Ishikawa (cell line): ENCODE measurements around the gene EMC8.

Source experiments
- CEBPB ChIP-seq: IDR thresholded peaks from 2 replicates; pipeline ENCODE4 v1.6.1; 2012
- CREB1 ChIP-seq: IDR thresholded peaks from 2 replicates; pipeline ENCODE4 v1.6.1; 2012; ENCODE audit warnings: low read depth
- EGR1 ChIP-seq: IDR thresholded peaks from 2 replicates; pipeline ENCODE4 v1.6.1; 2012
- EP300 ChIP-seq: IDR thresholded peaks from 2 replicates; pipeline ENCODE4 v1.6.1; 2012; ENCODE audit warnings: borderline replicate concordance
- NFIC ChIP-seq: IDR thresholded peaks from 2 replicates; pipeline ENCODE4 v1.6.1; 2012
- RAD21 ChIP-seq: IDR thresholded peaks from 2 replicates; pipeline ENCODE4 v1.6.1; 2012; ENCODE audit warnings: low read depth
- REST ChIP-seq: IDR thresholded peaks from 2 replicates; pipeline ENCODE4 v1.6.1; 2012; ENCODE audit warnings: low read depth, mild to moderate bottlenecking
- TAF1 ChIP-seq: IDR thresholded peaks from 2 replicates; pipeline ENCODE4 v1.6.1; 2012; ENCODE audit warnings: low read depth, mild to moderate bottlenecking
- TF ChIP-seq, protein P1 (sequence below): IDR thresholded peaks from 2 replicates; pipeline ENCODE4 v1.6.1; 2012

GRCh38 chr16:85816159-85816558, 16.8 kb upstream of the EMC8 start:
- TF ChIP-seq, protein P1, sequence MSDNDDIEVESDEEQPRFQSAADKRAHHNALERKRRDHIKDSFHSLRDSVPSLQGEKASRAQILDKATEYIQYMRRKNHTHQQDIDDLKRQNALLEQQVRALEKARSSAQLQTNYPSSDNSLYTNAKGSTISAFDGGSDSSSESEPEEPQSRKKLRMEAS = no peak
- no peak for TF ChIP-seq RAD21
- no peak for TF ChIP-seq NFIC
- no peak for TF ChIP-seq CREB1
- TF ChIP-seq REST = no peak
- no peak for TF ChIP-seq EP300
- no peak for TF ChIP-seq EGR1
- no peak for TF ChIP-seq CEBPB
- no peak for TF ChIP-seq TAF1
